IPS-18a (cell line): Measurements from ENCODE around the gene SH3BP4.

ENCODE experiments used
- H3K27ac ChIP-seq: one replicate; pipeline ENCODE4 v1.5.1; 2013; ENCODE audit warnings: low read length
- H3K27me3 ChIP-seq: one replicate; pipeline ENCODE4 v1.6.1; 2013; ENCODE audit warnings: mild to moderate bottlenecking, low read length; ENCODE audit not compliant: control insufficient read depth, insufficient read depth
- H3K36me3 ChIP-seq: one replicate; pipeline ENCODE4 v1.6.1; 2013; ENCODE audit warnings: low read depth, low read length; ENCODE audit not compliant: control insufficient read depth
- H3K4me1 ChIP-seq: one replicate; pipeline ENCODE4 v1.6.1; 2013; ENCODE audit warnings: low read depth, low read length; ENCODE audit not compliant: control insufficient read depth
- H3K4me3 ChIP-seq: one replicate; pipeline ENCODE4 v1.5.1; 2013; ENCODE audit warnings: low read length
- H3K9ac ChIP-seq: one replicate; pipeline ENCODE4 v1.6.1; 2013; ENCODE audit warnings: mild to moderate bottlenecking, low read length, moderate library complexity
- H3K9me3 ChIP-seq: one replicate; pipeline ENCODE4 v1.6.1; 2013; ENCODE audit warnings: low read depth, low read length; ENCODE audit not compliant: control insufficient read depth

SH3BP4 gene

GRCh38 chr2:234950435-234950729, 1.4 kb upstream of the SH3BP4 start:
- H3K27ac ChIP-seq: no peak overlapping the region
- no peaks in the 10 kb centered on the region for H3K36me3 ChIP-seq
- H3K9ac ChIP-seq: no peak overlapping the region
- peaks cover 40% of the 10 kb centered on the region for H3K27me3 ChIP-seq
- H3K4me1 ChIP-seq: peaks cover 24% of the 10 kb centered on the region
- H3K9me3 ChIP-seq: no peaks in the 10 kb centered on the region
- H3K4me3 ChIP-seq: no peak overlapping the region

- H3K27ac ChIP-seq: no peak overlapping the region
- peak overlapping the region; percentile 40 for H3K9ac ChIP-seq
- peaks cover 31% of the 10 kb centered on the region for H3K4me1 ChIP-seq
- peaks cover 40% of the 10 kb centered on the region for H3K27me3 ChIP-seq
- no peaks in the 10 kb centered on the region for H3K9me3 ChIP-seq
- H3K36me3 ChIP-seq: no peaks in the 10 kb centered on the region
- H3K4me3 ChIP-seq: peak overlapping the region; percentile 71
These were observed 820 bp upstream of the SH3BP4 start for GRCh38 chr2:234950730-234951663.

- Histone ChIP-seq H3K9ac (peak overlapping the region; percentile 59), H3K4me1 (peaks cover 33% of the 10 kb centered on the region), H3K27me3 (peaks cover 40% of the 10 kb centered on the region), H3K27ac (no peak overlapping the region), H3K9me3 (no peaks in the 10 kb centered on the region), H3K36me3 (no peaks in the 10 kb centered on the region), H3K4me3 (peak overlapping the region; percentile 79)
These were observed 676 bp downstream of the SH3BP4 start for GRCh38 chr2:234952270-234953115.

GRCh38 chr2:234953116-234954031, 1.6 kb downstream of the SH3BP4 start:
- Histone ChIP-seq H3K36me3 (no peaks in the 10 kb centered on the region), H3K27ac (no peak overlapping the region), H3K9ac (peak overlapping the region; percentile 59), H3K4me1 (peaks cover 38% of the 10 kb centered on the region), H3K4me3 (peak overlapping the region; percentile 79), H3K27me3 (peaks cover 40% of the 10 kb centered on the region), H3K9me3 (no peaks in the 10 kb centered on the region)

- Histone ChIP-seq H3K36me3 (no peaks in the 10 kb centered on the region), H3K4me3 (peak overlapping the region; percentile 79), H3K27me3 (peaks cover 32% of the 10 kb centered on the region), H3K9me3 (no peaks in the 10 kb centered on the region), H3K4me1 (peaks cover 38% of the 10 kb centered on the region), H3K9ac (peak overlapping the region; percentile 59), H3K27ac (no peak overlapping the region)
These were observed 2.8 kb downstream of the SH3BP4 start for GRCh38 chr2:234954551-234954992.

GRCh38 chr2:234955091-234955591, 3.3 kb downstream of the SH3BP4 start:
- H3K9me3 ChIP-seq: no peaks in the 10 kb centered on the region
- H3K27me3 ChIP-seq: peaks cover 26% of the 10 kb centered on the region
- peaks cover 38% of the 10 kb centered on the region for H3K4me1 ChIP-seq
- H3K36me3 ChIP-seq: no peaks in the 10 kb centered on the region
- H3K9ac ChIP-seq: no peak overlapping the region
- peak overlapping the region; percentile 79 for H3K4me3 ChIP-seq
- H3K27ac ChIP-seq: no peak overlapping the region

- no peaks in the 10 kb centered on the region for H3K9me3 ChIP-seq
- H3K4me1 ChIP-seq: peaks cover 45% of the 10 kb centered on the region
- H3K27ac ChIP-seq: no peak overlapping the region
- no peak overlapping the region for H3K4me3 ChIP-seq
- H3K36me3 ChIP-seq: no peaks in the 10 kb centered on the region
- H3K27me3 ChIP-seq: peaks cover 17% of the 10 kb centered on the region
- H3K9ac ChIP-seq: no peak overlapping the region
These were observed 4.2 kb downstream of the SH3BP4 start for GRCh38 chr2:234955971-234956509.

- H3K9me3 ChIP-seq: no peaks in the 10 kb centered on the region
- H3K9ac ChIP-seq: no peak overlapping the region
- no peaks in the 10 kb centered on the region for H3K36me3 ChIP-seq
- H3K27ac ChIP-seq: no peak overlapping the region
- H3K27me3 ChIP-seq: peaks cover 10% of the 10 kb centered on the region
- no peak overlapping the region for H3K4me3 ChIP-seq
- H3K4me1 ChIP-seq: peaks cover 45% of the 10 kb centered on the region
These were observed 6.0 kb downstream of the SH3BP4 start for GRCh38 chr2:234957834-234958135.

- H3K27me3 ChIP-seq: peaks cover 5% of the 10 kb centered on the region
- H3K36me3 ChIP-seq: no peaks in the 10 kb centered on the region
- H3K9me3 ChIP-seq: no peaks in the 10 kb centered on the region
- peaks cover 41% of the 10 kb centered on the region for H3K4me1 ChIP-seq
- H3K4me3 ChIP-seq: no peak overlapping the region
- no peak overlapping the region for H3K9ac ChIP-seq
- H3K27ac ChIP-seq: no peak overlapping the region
These were observed 6.5 kb downstream of the SH3BP4 start for GRCh38 chr2:234958311-234958710.

- Histone ChIP-seq H3K9me3 (no peaks in the 10 kb centered on the region), H3K27ac (no peak overlapping the region), H3K4me1 (peaks cover 39% of the 10 kb centered on the region), H3K36me3 (no peaks in the 10 kb centered on the region), H3K9ac (no peak overlapping the region), H3K4me3 (no peak overlapping the region), H3K27me3 (no peaks in the 10 kb centered on the region)
These were observed 7.1 kb downstream of the SH3BP4 start for GRCh38 chr2:234958746-234959395.
